Neural progenitor cell (in vitro differentiated cells): ENCODE data around the gene FNIP1.

ENCODE experiments used
- CTCF ChIP-seq: fragments of 200-600 bp; sonication (generic); IDR thresholded peaks from 2 replicates; pipeline ENCODE4 v1.5.1; 2017; ENCODE audit warnings: antibody characterized with exemption, mild to moderate bottlenecking
- EZH2 ChIP-seq: fragments of 200-600 bp; sonication (generic); IDR thresholded peaks from 2 replicates; pipeline ENCODE4 v1.6.1; 2017; ENCODE audit warnings: antibody characterized with exemption, mild to moderate bottlenecking, moderate library complexity
- EZH2phosphoT487 ChIP-seq: fragments of 200-600 bp; sonication (generic); IDR thresholded peaks from 2 replicates; pipeline ENCODE4 v1.6.1; 2017; ENCODE audit warnings: antibody characterized with exemption

GRCh38 chr5:131745155-131745554 lies 51.7 kb downstream of the FNIP1 start:
- no peak for TF ChIP-seq CTCF
- no peak for TF ChIP-seq EZH2
- TF ChIP-seq EZH2phosphoT487 = no peak
